Ramos (cell line): ENCODE measurements around the gene ITPRID1.
"Not testable (repeated sequence)": the region's sequence is repeated elsewhere in the genome, so short reads cannot be mapped to it uniquely, and the experiment has no call there.

ENCODE experiments used
- in situ Hi-C: fragments of 300-500 bp; cut with MboI; formaldehyde crosslinking; loops from one replicate; pipeline ENCODE4 v1.14.3; 2022; ENCODE audit warnings: low sequenced_read_pairs; ENCODE audit not compliant: unreplicated experiment

Gene ITPRID1

GRCh38 chr7:31508823-31509222, 5.1 kb upstream of the ITPRID1 start:
- in situ Hi-C loops, result no loop called here

GRCh38 chr7:31512166-31512565, 1.7 kb upstream of the ITPRID1 start:
- in situ Hi-C loops, result no loop called here

GRCh38 chr7:31516680-31517502, 3.0 kb downstream of the ITPRID1 start:
- in situ Hi-C loops, result no loop called here

GRCh38 chr7:31517513-31517912, 3.6 kb downstream of the ITPRID1 start:
- in situ Hi-C loops, result no loop called here

- in situ Hi-C loops, result no loop called here
Measured at GRCh38 chr7:31518766-31519165, 4.9 kb downstream of the ITPRID1 start.

GRCh38 chr7:31521336-31522010, 7.6 kb downstream of the ITPRID1 start:
- in situ Hi-C loops, result no loop called here

GRCh38 chr7:31526864-31527263, 13.0 kb downstream of the ITPRID1 start:
- in situ Hi-C loops, result no loop called here

GRCh38 chr7:31529103-31529502, 15.2 kb downstream of the ITPRID1 start:
- in situ Hi-C loops, result no loop called here

- in situ Hi-C loops, result not testable (repeated sequence)
Measured at GRCh38 chr7:31540651-31541185, 26.8 kb downstream of the ITPRID1 start.

- in situ Hi-C loops, result no loop called here
Measured at GRCh38 chr7:31545549-31545948, 31.7 kb downstream of the ITPRID1 start.

- in situ Hi-C loops, result no loop called here
Measured at GRCh38 chr7:31549611-31550010, 35.7 kb downstream of the ITPRID1 start.

GRCh38 chr7:31550432-31550831, 36.5 kb downstream of the ITPRID1 start:
- in situ Hi-C loops, result no loop called here

GRCh38 chr7:31553661-31554081, 39.8 kb downstream of the ITPRID1 start:
- in situ Hi-C loops, result no loop called here

GRCh38 chr7:31562002-31562401, 48.1 kb downstream of the ITPRID1 start:
- in situ Hi-C loops, result no loop called here

- in situ Hi-C loops, result no loop called here
Measured at GRCh38 chr7:31563522-31563921, 49.6 kb downstream of the ITPRID1 start.

- in situ Hi-C loops, result no loop called here
Measured at GRCh38 chr7:31563951-31564350, 50.1 kb downstream of the ITPRID1 start.

GRCh38 chr7:31564661-31565060, 50.8 kb downstream of the ITPRID1 start:
- in situ Hi-C loops, result no loop called here

- in situ Hi-C loops, result no loop called here
Measured at GRCh38 chr7:31569528-31569927, 55.6 kb downstream of the ITPRID1 start.

- in situ Hi-C loops, result no loop called here
Measured at GRCh38 chr7:31583526-31583925, 69.6 kb downstream of the ITPRID1 start.

GRCh38 chr7:31583942-31584341, 70.1 kb downstream of the ITPRID1 start:
- in situ Hi-C loops, result no loop called here

- in situ Hi-C loops, result no loop called here
Measured at GRCh38 chr7:31595390-31595789, 81.5 kb downstream of the ITPRID1 start.
